Measurements from ENCODE around the gene SLC10A7. TPM values are rescaled to one million over a fixed set of nuclear protein-coding genes. Genes with fewer than 3 reads are reported as not detected.

Gene SLC10A7
- total RNA-seq, 1 donor = 18.2 TPM

DNA sequence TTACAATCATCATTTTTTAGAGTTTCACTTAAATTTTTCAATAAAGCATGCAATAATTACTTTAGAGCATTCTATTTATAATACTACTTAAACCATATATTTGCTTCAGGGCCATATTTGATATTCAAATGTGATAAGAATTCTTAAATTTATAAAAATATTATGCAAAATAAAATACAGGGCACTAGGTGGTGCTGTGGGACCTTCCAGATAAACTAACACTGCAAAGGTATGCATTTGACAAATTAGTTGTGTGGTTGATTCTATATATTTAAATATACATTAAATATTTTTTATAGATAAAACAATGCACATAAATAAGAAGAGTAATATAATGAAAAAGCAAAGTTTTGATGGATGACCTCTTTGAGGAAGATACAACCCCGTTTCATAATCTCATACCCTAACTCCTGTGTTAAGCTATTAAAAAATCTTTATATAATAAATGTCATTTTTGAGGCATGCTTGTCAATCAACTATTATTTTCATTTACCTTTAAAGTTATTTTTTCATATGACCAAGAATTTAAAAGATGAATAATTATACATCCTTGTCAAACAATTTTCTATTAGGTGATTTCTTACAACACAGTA, 179.0 kb downstream of the SLC10A7 start:
- peak; percentile 71 for DNase-seq (ENCODE audit: low read depth)
- no peak overlapping the region for H3K4me3 ChIP-seq (ENCODE audit: low read depth, low read length)
- TF ChIP-seq, protein P1, sequence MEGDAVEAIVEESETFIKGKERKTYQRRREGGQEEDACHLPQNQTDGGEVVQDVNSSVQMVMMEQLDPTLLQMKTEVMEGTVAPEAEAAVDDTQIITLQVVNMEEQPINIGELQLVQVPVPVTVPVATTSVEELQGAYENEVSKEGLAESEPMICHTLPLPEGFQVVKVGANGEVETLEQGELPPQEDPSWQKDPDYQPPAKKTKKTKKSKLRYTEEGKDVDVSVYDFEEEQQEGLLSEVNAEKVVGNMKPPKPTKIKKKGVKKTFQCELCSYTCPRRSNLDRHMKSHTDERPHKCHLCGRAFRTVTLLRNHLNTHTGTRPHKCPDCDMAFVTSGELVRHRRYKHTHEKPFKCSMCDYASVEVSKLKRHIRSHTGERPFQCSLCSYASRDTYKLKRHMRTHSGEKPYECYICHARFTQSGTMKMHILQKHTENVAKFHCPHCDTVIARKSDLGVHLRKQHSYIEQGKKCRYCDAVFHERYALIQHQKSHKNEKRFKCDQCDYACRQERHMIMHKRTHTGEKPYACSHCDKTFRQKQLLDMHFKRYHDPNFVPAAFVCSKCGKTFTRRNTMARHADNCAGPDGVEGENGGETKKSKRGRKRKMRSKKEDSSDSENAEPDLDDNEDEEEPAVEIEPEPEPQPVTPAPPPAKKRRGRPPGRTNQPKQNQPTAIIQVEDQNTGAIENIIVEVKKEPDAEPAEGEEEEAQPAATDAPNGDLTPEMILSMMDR (IDR thresholded peaks at IDR 0.05; ENCODE audit: insufficient read depth, low read length) = peak; percentile 57

DNA sequence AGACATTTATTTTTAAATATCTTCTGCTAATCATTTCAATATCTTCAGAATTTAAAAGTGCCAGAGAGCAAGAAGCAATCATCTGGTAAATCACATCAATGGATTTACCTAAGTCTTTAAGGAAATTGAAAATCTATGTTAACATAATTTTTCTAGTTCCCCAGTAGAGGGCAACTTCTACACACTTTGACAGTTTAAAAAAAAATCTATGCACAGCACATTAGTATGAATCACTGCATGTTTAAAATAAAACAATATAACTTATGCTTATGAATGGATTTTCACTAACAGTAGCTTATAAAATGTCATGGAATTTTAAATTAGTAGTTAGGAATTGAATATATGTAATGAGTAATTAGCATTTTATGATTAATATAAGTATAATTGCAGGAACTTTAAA, 180.9 kb downstream of the SLC10A7 start:
- peak; percentile 53 for DNase-seq (ENCODE audit: low read depth)
- TF ChIP-seq, protein P1 (IDR thresholded peaks at IDR 0.05; ENCODE audit: insufficient read depth, low read length) = peak; percentile 52
- H3K4me3 ChIP-seq (ENCODE audit: low read depth, low read length) = no peak overlapping the region

DNA sequence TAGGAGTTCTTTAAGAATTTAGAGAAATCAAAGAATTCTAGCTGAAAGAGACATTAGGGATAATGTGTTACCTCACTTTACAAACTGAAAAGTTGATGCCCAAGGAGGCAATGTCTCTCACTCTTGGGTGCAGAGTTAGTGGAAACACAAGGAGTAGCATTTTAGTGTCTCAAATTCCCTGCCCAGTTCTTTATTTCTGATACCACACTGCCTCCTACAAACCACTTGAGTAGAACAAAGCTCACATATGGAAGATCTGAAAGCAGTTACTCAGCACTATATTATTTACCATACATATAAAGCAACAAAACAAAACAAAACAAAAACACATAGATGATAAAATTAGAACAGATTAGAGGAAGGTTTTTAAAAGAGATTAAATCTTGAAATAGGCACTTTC, 183.2 kb downstream of the SLC10A7 start:
- no peak overlapping the region for H3K4me3 ChIP-seq (ENCODE audit: low read depth, low read length)
- TF ChIP-seq, protein P1 (IDR thresholded peaks at IDR 0.05; ENCODE audit: insufficient read depth, low read length) = peak; percentile 13
- DNase-seq (ENCODE audit: low read depth) = peak; percentile 52

DNA sequence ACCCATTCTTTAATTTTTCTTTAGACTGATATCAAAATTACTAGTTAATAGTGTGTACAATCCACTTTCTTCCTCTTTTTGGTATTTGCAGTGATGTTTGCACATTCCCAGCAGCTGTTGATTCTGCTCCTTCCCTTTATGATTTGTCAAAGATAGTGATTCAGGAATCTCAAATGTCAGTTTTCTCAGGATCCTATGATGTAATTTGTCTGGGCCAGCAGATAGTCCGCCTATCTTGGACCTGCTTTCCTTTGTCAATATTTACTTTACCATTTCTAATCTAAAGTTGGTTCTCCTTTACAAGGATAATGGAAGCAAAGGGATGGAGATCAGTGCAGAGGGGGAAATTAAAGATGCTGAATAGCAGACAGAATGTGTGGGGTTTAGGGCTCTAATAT, 185.3 kb downstream of the SLC10A7 start:
- H3K4me3 ChIP-seq (ENCODE audit: low read depth, low read length) = no peak overlapping the region
- TF ChIP-seq, protein P1 (IDR thresholded peaks at IDR 0.05; ENCODE audit: insufficient read depth, low read length) = no peak
- DNase-seq (ENCODE audit: low read depth) = peak; percentile 26

DNA sequence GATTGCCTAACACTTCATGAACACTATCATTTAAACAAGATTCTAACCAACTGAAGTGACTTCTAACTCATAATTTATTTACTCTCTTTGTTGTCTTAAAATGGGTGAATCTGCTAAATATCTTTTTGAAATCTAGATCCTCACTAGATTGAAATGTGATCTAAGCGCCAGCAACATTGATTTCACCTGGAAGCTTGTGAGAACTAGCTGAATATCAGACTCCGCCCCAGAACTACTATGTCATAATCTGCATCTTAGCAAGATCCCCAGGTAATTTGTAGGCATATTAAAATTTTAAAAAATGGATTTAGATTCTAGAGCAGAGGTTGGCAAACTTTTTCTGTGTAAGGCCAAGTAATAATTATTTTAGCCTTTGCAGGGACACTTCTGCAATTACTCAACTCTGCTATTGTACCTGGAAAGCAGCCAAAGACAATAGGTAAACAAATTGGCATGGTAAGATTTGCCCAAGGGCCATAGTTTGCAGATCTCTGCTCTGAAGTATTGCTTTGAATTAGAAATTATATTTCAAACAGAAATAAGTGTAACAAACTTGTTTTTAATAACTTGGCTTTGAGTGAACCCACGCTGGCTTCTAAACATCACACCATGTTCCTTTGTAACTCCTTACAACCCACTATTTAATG, 185.9 kb downstream of the SLC10A7 start:
- TF ChIP-seq, protein P1 (IDR thresholded peaks at IDR 0.05; ENCODE audit: insufficient read depth, low read length) = no peak
- DNase-seq (ENCODE audit: low read depth) = no peak
- H3K4me3 ChIP-seq (ENCODE audit: low read depth, low read length) = no peak overlapping the region

DNA sequence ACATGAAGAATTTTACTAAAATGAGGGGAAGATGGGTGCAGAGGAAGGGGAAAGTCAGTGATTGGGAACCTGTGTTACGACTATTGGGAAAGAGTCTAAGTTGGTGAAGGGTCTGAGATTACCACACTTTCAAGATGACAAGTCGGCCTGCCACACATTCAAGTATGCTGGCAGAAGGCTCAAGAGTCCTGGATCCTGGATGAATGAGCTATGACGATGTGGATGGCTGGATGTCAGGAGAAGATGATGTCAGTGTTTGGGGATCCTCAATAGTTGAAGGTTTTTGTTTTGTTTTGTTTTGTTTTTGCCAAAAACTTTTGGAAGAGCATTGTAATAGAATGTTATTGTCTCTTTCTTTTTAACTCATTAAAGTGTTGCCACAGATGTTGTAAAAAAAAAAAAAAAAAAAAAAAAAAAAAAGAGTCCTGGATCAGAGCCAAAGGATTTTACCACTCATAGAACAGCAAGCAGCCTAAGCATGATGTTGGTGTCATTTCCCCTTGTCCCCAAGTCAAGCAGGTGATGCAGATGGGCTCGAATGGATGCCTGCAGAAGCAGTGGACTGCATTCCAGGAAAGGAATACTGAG, 186.8 kb downstream of the SLC10A7 start:
- H3K4me3 ChIP-seq (ENCODE audit: low read depth, low read length) = no peak overlapping the region
- DNase-seq (ENCODE audit: low read depth) = peak; percentile 19
- TF ChIP-seq, protein P1 (IDR thresholded peaks at IDR 0.05; ENCODE audit: insufficient read depth, low read length) = no peak
